Activated gamma-delta T cell treated with Interleukin-2 at 50 U/mL for 16 hours (primary cell): Measurements from ENCODE around the gene CHRM5.
A peak's percentile ranks its signal among the peaks of the same experiment; 100 is the strongest.
"Not testable (repeated sequence)": the region's sequence is repeated elsewhere in the genome, so short reads cannot be mapped to it uniquely, and the experiment has no call there.

Experiments used
- DNase-seq: peaks from one replicate; pipeline ENCODE4 v3.0.0-alpha.2; 2020

The CHRM5 gene

DNA sequence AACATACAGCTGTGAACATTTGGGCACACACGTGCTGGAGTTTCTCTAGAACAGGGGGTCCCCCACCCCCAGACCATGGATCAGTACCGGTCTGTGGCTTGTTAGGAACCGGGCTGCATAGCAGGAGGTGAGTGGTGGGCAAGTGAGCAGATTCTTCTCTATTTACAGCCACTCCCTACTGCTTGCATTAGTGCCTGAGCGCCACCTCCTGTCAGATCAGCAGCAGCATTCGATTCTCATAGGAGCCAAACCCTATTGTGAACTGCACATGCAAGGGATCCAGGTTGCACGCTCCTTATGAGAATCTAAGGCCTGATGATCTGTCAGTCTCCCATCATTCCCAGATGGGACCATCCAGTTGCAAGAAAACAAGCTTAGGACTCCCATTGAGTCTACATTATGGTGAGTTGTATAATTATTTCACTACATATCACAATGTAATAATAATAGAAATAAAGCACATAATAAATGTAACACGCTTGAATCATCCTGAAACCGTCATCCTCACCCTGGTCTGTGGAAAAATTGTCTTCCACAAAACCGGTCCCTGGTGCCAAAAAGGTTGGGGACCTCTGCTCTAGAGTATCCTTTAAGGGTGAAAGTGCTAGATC is 25.8 kb downstream of the CHRM5 start:
- DNase-seq, result no peak

DNA sequence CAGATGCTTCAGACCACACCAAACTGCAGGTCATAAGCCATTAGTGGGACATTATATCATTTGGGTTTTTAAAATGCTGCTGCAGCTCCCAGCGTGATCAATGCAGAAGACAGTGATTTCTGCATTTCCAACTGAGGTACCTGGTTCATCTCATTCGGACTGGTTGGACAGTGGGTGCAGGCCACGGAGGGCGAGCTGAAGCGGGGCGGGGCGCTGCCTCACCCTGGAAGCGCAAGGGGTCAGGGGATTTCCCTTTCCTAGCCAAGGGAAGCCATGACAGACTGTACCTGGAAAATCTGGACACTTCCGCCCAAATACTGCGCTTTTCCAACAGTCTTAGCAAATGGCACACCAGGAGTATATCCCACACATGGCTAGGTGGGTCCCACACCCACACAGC is 27.4 kb downstream of the CHRM5 start:
- DNase-seq, result not testable (repeated sequence)

- DNase-seq, result no peak
Measured at GRCh38 chr15:34001536-34001935, 33.2 kb downstream of the CHRM5 start.

- DNase-seq, result no peak
Measured at GRCh38 chr15:34006381-34006780, 38.1 kb downstream of the CHRM5 start.

DNA sequence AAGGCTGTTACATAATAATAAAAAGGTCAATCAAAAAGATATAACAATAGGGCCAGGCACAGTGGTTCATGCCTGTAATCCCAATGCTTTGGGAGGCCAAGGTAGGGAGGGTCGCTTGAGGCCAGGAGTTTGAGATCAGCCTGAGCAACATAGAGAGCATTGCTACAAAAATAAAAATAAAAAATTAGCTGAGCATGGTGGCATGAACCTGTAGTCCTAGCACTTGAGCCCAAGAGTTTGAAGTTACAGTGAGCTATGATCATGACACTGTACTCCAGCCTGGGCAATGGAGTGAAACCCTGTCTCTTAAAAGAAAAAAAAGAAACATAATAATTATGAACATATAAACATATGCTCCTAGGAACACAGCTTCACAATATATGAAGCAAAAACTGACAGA is 41.4 kb downstream of the CHRM5 start:
- DNase-seq, result no peak

DNA sequence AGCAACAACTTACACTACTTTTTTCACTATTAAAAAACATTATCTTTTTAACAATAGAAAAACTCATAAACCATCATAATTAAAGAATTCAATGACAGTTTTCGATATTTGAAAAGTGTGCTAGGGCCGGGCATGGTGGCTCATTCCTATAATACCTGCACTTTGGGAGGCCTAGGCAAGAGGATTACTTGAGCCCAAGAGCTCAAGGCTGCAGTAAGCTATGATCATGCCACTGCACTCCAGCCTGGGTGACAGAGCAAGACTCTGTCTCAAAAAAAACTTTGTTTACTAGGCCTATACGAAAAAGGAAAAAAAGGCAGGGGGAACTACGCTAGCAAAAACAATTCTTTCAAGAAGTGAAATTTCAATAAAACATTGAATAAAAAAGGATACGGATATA is 42.6 kb downstream of the CHRM5 start:
- DNase-seq, result no peak

- no peak for DNase-seq
Measured at GRCh38 chr15:34011481-34011880, 43.2 kb downstream of the CHRM5 start.

- DNase-seq, result no peak
Measured at GRCh38 chr15:34012461-34013028, 44.2 kb downstream of the CHRM5 start.

- no peak for DNase-seq
Measured at GRCh38 chr15:34013746-34014145, 45.4 kb downstream of the CHRM5 start.

DNA sequence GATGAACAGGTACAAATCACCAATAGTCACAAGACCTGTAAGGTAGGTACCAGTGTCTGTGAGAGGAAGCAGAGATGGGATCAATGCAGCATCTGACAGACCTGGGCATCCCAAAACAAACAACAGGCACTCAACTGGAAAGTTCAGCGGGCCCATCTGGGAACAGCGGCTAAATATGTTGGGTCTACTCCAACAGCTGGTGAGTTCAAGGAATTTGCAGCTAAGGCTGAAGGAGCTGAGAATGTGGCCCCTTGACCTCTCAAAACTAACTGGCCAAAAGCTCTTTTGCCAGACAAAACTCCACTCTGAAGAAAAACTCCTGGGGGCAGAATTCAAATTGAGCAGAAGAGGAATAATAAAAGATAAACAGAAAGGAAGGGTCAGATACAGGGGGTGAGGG is 46.3 kb downstream of the CHRM5 start:
- DNase-seq, result no peak

DNA sequence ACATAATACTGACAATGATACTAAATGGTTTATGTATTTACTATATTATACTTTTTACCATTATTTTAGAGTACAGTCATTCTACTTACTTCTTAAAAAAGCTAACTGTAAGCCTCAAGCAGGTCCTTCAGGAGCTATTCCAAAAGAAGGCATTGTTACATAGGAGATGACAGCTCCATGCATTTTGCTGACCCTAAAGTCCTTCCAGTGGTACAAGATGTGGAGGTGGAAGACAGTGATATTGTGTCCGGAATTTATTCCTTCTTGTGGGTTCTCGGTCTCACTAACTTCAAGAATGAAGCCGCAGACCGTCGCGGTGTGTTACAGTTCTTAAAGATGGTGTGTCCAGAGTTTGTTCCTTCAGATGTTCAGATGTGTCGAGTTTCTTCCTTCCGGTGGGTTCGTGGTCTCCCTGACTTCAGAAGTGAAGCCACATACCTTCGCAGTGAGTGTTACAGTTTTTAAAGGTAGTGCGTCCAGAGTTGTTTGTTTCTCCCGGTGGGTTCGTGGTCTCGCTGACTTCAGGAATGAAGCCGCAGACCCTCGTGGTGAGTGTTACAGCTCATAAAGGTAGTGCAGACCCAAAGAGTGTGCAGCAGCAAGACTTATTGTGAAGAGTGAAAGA is 49.8 kb downstream of the CHRM5 start:
- peak; percentile 41 for DNase-seq

DNA sequence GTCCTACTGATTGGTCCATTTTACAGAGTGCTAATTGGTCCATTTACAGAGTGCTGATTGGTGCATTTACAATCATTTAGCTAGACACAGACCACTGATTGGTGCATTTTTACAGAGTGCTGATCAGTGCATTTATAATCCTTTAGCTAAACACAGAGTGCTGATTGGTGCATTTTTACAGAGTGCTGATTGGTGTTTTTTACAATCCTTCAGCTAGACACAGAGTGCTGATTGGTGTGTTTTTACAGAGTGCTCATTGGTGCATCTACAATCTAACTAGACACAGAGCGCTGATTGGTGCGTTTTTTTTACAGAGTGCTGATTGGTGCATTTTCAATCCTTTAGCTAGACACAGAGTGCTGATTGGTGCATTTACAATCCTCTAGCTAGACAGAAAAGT is 50.4 kb downstream of the CHRM5 start:
- DNase-seq, result not testable (repeated sequence)

GRCh38 chr15:34019369-34019990 is 51.2 kb downstream of the CHRM5 start:
- DNase-seq, result no peak

- no peak for DNase-seq
Measured at GRCh38 chr15:34023907-34024306, 55.6 kb downstream of the CHRM5 start.

- no peak for DNase-seq
Measured at GRCh38 chr15:34025252-34025651, 57.0 kb downstream of the CHRM5 start.

DNA sequence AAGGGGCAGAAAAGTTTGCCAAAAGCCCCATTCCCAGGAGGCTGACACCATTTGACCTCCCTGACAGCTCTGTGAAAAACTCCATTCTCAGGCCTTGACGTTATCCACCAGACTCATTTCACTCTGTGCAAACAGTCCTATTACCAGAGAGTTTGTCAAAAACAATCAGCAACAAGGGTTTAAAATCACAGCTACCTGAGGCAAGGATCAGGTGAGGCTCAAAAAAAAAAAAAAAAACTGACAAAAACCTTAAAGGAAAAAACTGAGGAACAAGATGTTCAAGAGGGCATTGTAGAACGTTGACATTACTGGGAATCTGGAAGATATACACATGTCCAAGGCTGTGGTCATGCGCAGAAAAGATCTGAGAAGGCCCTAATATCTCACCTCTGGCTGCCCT is 59.3 kb downstream of the CHRM5 start:
- DNase-seq, result no peak

GRCh38 chr15:34031987-34032760 is 63.9 kb downstream of the CHRM5 start:
- no peak for DNase-seq

- peak; percentile 71 for DNase-seq
Measured at GRCh38 chr15:34038023-34038870, 70.0 kb downstream of the CHRM5 start.

DNA sequence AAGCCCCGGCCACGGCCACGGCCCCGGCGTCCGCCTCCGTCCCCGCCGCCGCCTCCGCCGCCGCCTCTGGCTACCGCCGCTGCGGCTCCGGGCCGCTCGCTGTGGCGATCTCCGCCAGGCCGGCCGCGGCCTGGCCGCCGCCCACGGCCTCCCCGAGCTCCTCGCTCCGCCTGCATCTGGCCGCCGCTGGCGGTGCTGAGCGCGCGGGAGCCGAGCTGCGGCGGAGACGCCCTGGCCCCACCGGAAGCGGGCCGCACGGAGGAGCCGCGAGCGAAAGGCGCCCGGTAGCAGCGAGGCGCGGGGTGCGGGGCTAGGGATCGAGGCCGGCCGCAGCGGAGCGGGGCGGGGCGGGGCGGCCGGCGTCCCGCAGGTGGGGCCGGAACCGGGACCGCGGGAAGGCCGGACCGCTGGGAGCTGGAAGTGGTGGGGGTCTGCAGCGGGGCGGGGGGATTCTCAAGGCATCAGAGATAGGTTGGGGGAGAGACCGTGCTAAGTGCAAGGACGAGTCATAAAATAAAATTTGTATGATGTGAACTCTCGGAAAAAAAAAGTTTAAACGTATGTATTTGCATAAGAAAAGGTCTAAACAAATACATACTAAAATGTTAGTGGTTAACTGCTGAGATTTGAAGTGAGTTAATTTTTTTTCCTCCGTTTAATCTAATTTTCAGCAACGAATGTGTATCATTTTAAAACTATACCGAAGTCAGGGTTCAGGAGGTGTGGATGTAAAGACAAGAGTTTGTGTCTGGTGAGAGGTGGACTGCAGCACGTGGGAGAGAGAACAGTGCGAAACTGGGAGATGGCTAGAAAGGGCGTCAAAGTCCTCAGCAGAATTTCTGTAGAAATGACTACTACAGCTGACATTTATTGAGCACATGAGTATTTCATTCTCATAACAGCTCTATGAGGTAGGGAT is 70.8 kb downstream of the CHRM5 start, which contains the start of gene AVEN:
Gene AVEN (minus strand): TSS at position 334 of the 919 bp plus-strand sequence. CDS start 158 bp downstream, at position 176.
- DNase-seq, result peak; percentile 49

DNA sequence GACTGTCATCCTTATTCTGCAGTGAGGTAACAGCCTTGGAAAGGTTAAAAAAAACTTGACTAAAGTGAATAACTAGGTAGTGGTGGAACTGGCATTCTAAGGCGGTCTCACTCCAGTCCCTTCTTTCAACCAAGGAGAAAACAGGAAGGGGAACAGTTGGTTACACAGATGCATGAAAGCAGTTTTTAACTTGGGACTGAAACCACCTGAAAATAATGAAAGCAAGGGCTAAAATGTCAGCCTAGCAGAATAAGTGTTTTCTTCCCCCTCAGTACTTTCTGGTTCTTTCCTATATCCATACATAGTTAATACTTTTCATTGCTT is 71.5 kb downstream of the CHRM5 start:
- no peak for DNase-seq

DNA sequence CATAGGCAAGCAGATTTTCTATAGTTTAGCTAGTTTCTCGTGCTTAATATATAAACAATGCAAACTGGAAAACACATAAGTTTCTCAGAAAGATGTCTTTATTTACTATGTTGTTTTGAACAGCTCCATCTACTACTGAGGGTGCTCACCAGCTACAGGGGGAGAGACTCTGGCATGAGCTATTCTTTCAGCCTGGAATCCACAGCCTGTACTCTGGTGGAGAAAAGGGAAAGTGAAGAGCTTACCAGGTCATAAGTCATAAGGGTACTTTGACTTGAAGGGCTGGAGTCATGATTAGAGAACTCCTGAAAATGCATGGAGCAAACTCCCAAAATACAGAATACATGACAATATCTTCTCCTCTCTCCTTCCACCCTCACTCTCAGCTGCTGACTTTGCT is 75.1 kb downstream of the CHRM5 start:
- DNase-seq, result no peak
